Peyer's patch (tissue), 4 donors: ENCODE results near the gene ARID1B. TPM values are rescaled to one million over a fixed set of nuclear protein-coding genes. Genes with fewer than 3 reads are reported as not detected.

Experiments
- DNase-seq, 3 donors: peaks; one replicate each; pipeline ENCODE4 v3.0.0-alpha.2; 2017 to 2019
- H3K27ac ChIP-seq, 4 donors: fragments of 200-600 bp; sonication (generic); one replicate each; pipeline ENCODE4 v1.5.1; 2016 to 2019
- H3K27me3 ChIP-seq, 2 donors: fragments of 200-600 bp; sonication (generic); one replicate each; pipeline ENCODE4 v1.5.1; 2019
- H3K36me3 ChIP-seq, 3 donors: fragments of 200-600 bp; sonication (generic); one replicate each; pipeline ENCODE4 v1.5.1; 2016 to 2019
- H3K4me1 ChIP-seq, 4 donors: fragments of 200-600 bp; sonication (generic); one replicate each; pipeline ENCODE4 v1.5.1; 2016 to 2019
- H3K4me3 ChIP-seq, 4 donors: fragments of 200-600 bp; sonication (generic); 1 replicate in 3 of 4; 2 replicates in 1 of 4; pipeline ENCODE4 v1.5.1; 2016 to 2019; ENCODE audit warnings: mild to moderate bottlenecking in 1 of 4
- H3K9me3 ChIP-seq, 4 donors: fragments of 200-600 bp; sonication (generic); one replicate each; pipeline ENCODE4 v1.5.1; 2016 to 2019; ENCODE audit warnings: mild to moderate bottlenecking in 1 of 4
- POLR2A ChIP-seq, 2 donors: fragments of 450-650 bp; IDR thresholded peaks; one replicate each; pipeline ENCODE4 v1.5.1; 2017; ENCODE audit warnings: antibody characterized with exemption in 2 of 2, mild to moderate bottlenecking in 2 of 2, moderate library complexity in 2 of 2
- total RNA-seq, 4 donors: library from RNA; depleted of rRNA; stranded (reverse); fragments of >200 nt; gene quantifications; one replicate each; pipeline ENCODE4 v1.1.0, GENCODE V29; 2016
- TF ChIP-seq, protein P1 (sequence below), 6 experiments: fragments of 450-650 bp in 4 of 6; fragments of 200-600 bp in 2 of 6; sonication (generic) in 1 of 6; IDR thresholded peaks; one replicate each; pipeline ENCODE4 v1.5.1; 2017 to 2019; ENCODE audit warnings: antibody characterized with exemption in 6 of 6, mild to moderate bottlenecking in 3 of 6, moderate library complexity in 1 of 6

Gene ARID1B
- total RNA-seq, 4 donors from 2014 or later = 117 to 174 (median 149) TPM

DNA sequence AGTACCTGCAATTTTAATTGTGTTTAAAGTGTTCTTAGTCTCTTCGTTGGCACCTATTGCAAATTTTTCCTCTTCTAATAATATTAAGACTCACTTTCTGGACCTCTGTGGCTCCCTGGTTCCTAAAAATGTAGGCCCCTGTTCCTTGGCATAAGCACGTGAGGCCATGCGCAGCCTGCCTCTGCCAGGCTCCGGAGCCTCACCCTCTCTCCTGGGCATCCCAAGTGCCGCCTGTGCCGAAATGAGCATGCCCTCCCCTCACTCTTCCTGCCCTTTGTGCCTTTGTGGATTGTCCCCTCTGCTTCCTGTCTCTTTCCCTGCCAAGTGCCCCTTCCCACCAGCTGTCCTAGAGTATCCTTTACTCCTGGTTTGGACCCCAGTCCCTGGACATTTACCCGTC lies 300.1 kb downstream of the ARID1B start:
- DNase-seq = no peak

DNA sequence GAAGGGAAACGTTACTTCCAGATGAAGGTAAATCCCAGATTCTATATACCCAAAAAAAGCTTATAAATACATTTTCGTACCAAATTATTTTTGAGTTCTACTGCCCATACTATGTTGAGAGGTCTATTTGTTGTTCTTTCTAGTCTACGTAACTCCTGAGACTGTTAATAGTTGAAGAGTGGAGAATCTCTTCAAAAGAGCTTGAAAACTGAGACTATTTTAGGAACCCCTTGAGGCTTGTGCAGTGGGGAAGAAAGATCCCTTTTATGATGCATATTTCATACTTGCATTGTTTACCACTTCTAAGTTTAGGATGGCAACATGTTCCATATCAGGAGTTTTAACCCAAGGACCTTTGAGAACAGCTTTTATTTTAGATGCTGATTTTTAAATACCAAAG lies 301.1 kb downstream of the ARID1B start:
- Histone ChIP-seq H3K4me1 (peaks cover 0 to 4% (median 0%) of the 10 kb centered on the region in 4 donors), H3K27ac (no peak overlapping the region), H3K9me3 (no peaks in the 10 kb centered on the region), H3K36me3 (no peaks in the 10 kb centered on the region), H3K4me3 (no peak overlapping the region), H3K27me3 (no peaks in the 10 kb centered on the region)
- no peak for TF ChIP-seq POLR2A (IDR thresholded peaks at IDR 0.05)
- TF ChIP-seq, protein P1, sequence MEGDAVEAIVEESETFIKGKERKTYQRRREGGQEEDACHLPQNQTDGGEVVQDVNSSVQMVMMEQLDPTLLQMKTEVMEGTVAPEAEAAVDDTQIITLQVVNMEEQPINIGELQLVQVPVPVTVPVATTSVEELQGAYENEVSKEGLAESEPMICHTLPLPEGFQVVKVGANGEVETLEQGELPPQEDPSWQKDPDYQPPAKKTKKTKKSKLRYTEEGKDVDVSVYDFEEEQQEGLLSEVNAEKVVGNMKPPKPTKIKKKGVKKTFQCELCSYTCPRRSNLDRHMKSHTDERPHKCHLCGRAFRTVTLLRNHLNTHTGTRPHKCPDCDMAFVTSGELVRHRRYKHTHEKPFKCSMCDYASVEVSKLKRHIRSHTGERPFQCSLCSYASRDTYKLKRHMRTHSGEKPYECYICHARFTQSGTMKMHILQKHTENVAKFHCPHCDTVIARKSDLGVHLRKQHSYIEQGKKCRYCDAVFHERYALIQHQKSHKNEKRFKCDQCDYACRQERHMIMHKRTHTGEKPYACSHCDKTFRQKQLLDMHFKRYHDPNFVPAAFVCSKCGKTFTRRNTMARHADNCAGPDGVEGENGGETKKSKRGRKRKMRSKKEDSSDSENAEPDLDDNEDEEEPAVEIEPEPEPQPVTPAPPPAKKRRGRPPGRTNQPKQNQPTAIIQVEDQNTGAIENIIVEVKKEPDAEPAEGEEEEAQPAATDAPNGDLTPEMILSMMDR (IDR thresholded peaks at IDR 0.05) = no peak
- DNase-seq = no peak

More for the DNA sequence above, 300.1 kb downstream of the ARID1B start:
- no peaks in the 10 kb centered on the region for H3K27me3 ChIP-seq
- H3K27ac ChIP-seq = no peak overlapping the region
- H3K36me3 ChIP-seq = no peaks in the 10 kb centered on the region
- no peak for TF ChIP-seq POLR2A (IDR thresholded peaks at IDR 0.05)
- TF ChIP-seq, protein P1 (IDR thresholded peaks at IDR 0.05) = no peak
- H3K4me3 ChIP-seq = no peak overlapping the region
- no peaks in the 10 kb centered on the region for H3K9me3 ChIP-seq
- peaks cover 0 to 4% (median 0%) of the 10 kb centered on the region in 4 donors for H3K4me1 ChIP-seq

DNA sequence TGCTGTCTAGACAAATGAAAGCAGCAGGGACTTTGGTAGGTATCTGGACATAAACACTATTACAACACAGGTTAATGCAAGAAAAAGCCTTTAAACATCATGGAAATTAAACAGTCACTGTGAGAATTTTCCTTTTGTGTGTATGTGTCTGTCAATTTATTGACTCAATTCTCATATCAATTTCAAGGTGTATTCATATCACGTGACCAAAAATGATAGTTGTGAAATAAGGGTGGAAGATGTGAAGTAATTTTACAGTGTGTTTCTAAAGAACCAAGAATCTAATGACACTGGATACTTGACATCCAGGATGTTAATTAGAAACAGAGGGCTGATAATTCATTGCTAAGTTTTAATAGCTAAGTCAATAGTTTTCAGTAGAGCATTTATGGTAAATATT lies 302.1 kb downstream of the ARID1B start:
- peaks cover 0 to 4% (median 0%) of the 10 kb centered on the region in 4 donors for H3K4me1 ChIP-seq
- no peaks in the 10 kb centered on the region for H3K9me3 ChIP-seq
- H3K27me3 ChIP-seq = no peaks in the 10 kb centered on the region
- no peak overlapping the region for H3K27ac ChIP-seq
- H3K36me3 ChIP-seq = no peaks in the 10 kb centered on the region
- no peak for DNase-seq
- TF ChIP-seq POLR2A (IDR thresholded peaks at IDR 0.05) = no peak
- TF ChIP-seq, protein P1 (IDR thresholded peaks at IDR 0.05) = no peak
- no peak overlapping the region for H3K4me3 ChIP-seq

DNA sequence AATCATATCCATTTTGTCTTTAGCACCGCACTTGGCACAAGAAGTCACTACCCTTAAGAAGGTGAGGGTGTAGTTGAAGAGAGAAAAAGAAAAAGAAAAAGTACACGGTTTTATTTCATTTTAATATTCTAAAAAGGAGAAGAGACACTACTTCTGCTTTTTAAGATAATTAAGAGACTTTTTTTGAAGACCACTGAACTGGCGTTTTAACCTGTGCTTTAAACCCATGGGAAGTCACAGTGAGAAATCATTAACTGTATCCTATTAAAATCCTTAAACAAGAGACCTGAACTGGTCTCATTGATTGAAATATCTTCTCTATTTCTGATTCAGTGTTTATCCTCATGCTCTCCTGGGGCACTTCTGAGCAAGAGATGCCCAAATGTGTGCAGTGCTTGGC lies 302.6 kb downstream of the ARID1B start:
- Histone ChIP-seq H3K4me3 (no peak overlapping the region), H3K27me3 (no peaks in the 10 kb centered on the region), H3K27ac (no peak overlapping the region), H3K36me3 (no peaks in the 10 kb centered on the region), H3K4me1 (peaks cover 0 to 4% (median 0%) of the 10 kb centered on the region in 4 donors), H3K9me3 (no peaks in the 10 kb centered on the region)
- TF ChIP-seq, protein P1 (IDR thresholded peaks at IDR 0.05) = no peak
- no peak for TF ChIP-seq POLR2A (IDR thresholded peaks at IDR 0.05)
- DNase-seq = no peak

DNA sequence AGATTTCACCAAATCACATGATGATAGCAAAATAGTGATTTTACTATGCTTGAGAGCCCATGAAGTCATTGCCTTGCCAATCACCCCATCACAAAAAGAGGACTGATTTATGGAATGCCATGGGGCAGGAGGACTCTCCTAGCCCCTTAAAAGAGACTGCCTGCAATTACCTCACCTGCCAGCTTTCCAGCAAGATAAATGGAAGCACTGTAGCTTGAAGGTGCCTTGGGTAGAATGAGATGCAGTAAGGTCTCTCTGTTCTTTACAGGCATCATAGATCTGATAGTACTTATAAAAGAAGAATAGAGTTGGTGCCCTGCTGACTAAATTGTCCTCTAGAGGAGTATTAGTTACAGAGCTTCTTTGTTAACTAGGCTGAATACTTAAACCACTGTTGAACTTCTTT lies 303.8 kb downstream of the ARID1B start:
- H3K27ac ChIP-seq = no peak overlapping the region
- no peak for DNase-seq
- H3K9me3 ChIP-seq = no peaks in the 10 kb centered on the region
- H3K4me3 ChIP-seq = no peak overlapping the region
- TF ChIP-seq, protein P1 (IDR thresholded peaks at IDR 0.05) = no peak
- no peak for TF ChIP-seq POLR2A (IDR thresholded peaks at IDR 0.05)
- peaks cover 0 to 3% (median 0%) of the 10 kb centered on the region in 4 donors for H3K4me1 ChIP-seq
- H3K27me3 ChIP-seq = no peaks in the 10 kb centered on the region
- H3K36me3 ChIP-seq = peaks cover 0 to 10% (median 0%) of the 10 kb centered on the region in 3 donors

DNA sequence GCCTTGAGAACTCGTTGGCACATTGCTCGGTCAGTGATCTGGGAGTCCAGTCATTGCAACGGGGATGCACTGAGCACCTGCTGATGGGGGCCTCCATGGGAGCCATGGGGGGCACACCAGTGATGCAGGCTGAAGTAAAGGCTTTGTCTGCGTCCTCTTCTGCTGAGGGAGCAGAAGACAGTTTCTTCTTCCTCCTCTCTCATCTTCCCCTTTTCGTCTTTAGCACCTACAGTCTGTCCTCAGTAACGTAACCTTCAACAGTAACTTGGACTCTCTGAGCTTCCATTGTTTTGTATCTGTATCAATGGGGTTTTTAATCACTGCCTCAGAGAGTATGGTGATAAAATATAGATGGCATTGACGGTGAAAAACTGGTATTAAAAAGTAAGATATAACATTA lies 306.2 kb downstream of the ARID1B start:
- DNase-seq = no peak
- Histone ChIP-seq H3K27ac (no peak overlapping the region), H3K4me1 (no peaks in the 10 kb centered on the region), H3K4me3 (no peak overlapping the region), H3K36me3 (peaks cover 0 to 10% (median 0%) of the 10 kb centered on the region in 3 donors), H3K27me3 (no peaks in the 10 kb centered on the region), H3K9me3 (no peaks in the 10 kb centered on the region)
- no peak for TF ChIP-seq POLR2A (IDR thresholded peaks at IDR 0.05)
- TF ChIP-seq, protein P1 (IDR thresholded peaks at IDR 0.05) = no peak
